Upper lobe of left lung (tissue), 4 donors: ENCODE measurements around the gene PAQR7.

Experiments used
- CTCF ChIP-seq, 6 experiments: fragments of 450-650 bp in 4 of 6; fragments of 200-600 bp in 2 of 6; sonication (generic) in 2 of 6; IDR thresholded peaks; one replicate each; pipeline ENCODE4 v1.5.1; 2016 to 2019; ENCODE audit warnings: antibody characterized with exemption in 6 of 6
- POLR2A ChIP-seq, 4 donors: fragments of 450-650 bp; IDR thresholded peaks; one replicate each; pipeline ENCODE4 v1.5.1; 2016 to 2017; ENCODE audit warnings: antibody characterized with exemption in 4 of 4, mild to moderate bottlenecking in 2 of 4

GRCh38 chr1:25897754-25898153, 22.2 kb upstream of the PAQR7 start:
- TF ChIP-seq CTCF (IDR thresholded peaks at IDR 0.05) (no peak), POLR2A (IDR thresholded peaks at IDR 0.05) (no peak)
